Glomerular visceral epithelial cell (primary cell): ENCODE measurements around the gene CDKAL1.

Experiments
- DNase-seq: peaks from one replicate; pipeline ENCODE4 v3.0.0-alpha.2; 2016; ENCODE audit errors: extremely low spot score

Gene CDKAL1

DNA sequence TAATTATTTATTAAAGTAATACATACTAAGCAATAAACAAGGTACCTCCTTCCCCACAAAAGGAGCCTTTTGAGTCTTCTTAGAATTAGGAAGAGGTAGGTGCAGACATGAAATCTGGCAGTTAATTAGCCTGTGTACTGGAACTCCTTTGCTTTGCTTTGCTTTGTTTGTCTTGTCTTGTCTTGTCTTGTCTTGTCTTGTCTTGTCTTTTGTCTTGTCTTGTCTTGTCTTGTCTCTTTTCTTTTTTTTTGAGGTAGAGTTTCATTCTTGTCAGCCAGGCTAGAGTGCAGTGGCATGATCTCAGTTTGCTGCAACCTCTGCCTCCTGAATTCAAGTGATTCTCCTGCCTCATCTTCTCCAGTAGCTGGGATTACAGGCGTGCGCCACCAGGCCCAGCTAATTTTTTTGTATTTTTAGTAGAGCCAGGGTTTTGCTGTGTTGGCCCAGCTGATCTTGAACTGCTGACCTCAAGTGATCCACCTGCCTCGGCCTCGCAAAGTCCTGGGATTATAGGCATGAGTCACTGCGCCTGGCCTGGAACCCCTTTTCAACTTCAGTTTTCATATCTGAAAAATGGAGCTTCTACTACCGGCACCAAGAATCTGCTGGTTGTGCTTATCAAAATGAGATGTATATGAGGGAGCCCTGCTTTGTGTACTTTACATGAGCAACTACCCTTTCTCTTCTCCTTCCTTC lies 301.2 kb downstream of the CDKAL1 start:
- DNase-seq = no peak

DNA sequence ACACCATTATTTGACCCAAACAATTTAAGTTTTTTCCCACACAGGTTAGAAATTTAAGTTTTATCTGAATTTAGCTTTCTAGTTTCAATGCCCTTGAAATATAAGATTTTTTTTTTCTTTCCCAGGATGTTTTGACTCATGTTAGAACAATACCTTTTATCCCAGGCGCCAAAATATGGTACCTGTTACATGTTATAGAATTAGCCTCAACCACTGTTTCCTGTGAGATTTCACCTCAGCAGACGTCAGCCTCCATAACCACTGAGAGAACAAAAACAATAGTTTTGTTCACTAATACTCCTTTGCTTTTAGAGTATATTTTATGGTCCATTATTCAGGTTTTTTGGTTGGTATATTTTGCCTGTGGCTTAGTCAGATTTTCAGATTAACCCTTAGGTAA lies 302.9 kb downstream of the CDKAL1 start:
- no peak for DNase-seq

DNA sequence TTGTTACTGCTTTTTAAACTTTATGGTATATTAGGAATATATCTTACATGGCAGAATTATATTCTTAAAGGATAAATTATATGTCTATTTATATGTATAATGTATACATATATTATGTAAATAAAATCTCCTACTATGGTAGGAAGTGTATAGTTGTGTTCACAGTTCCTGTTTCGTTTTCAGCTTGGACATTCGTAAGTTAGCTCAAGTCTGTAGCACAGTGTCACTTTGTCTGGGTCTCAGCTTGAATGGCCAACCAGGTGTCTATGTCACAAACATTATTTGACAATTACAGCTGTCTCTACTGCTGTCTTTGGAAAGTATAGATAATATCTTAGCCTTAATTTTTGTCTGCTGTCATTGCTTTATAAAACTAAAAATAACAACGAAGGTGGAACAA lies 303.9 kb downstream of the CDKAL1 start:
- DNase-seq = no peak

DNA sequence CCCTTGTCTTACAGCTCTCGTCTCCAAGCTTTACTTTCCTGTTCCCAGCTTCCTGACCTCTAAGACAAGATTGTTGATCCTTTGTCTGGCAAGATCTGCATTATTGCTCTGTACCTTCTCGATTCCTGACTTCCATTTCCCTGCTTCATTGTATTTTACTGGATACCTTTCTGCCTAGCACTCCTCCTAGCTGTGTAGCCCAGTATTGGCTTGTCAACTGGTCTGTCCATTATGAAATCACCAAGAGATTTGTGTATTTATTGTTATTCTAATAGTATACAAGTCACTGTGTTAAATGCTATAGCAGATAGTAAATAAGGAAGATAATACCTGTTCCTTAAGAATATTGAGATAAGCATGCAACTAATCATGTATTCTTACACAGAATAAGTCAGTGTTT lies 305.4 kb downstream of the CDKAL1 start:
- DNase-seq = no peak

DNA sequence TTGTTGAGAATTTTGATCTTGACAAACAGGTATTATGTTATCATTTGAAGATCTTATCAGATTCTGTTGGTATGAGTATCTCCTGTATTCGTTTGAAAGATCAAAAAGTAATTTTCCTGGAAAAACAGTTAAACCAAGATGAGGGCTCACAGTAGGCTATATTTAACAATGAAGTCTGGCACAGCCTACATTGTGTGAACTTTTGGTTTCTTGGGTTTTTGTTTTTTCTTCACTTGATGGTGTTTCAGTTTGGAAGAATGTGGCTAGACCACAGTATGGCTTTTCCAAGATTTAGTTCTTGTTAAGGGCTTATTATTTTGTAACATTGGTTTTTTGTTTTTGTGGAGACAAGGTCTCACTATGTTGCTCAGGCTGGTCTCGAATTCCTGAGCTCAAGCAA lies 306.4 kb downstream of the CDKAL1 start:
- DNase-seq = no peak

DNA sequence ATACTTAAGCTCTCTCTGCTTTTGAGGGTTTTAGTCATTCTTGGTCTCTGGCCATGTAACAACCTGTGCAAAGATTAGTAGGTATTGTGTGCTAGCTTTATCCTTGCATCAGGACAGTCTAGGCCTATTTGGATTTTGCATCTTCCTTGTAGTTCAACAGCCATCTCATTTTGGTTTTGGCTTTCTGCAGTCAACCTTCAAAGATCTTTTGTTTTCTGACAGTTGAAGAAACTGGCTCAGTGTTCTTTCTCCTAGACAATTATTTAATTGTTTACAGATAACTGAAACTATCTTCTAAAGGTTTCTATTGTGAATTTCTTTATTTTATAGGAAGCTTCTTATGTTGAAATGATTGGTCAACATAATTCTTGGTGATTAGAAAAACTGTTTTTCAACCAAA lies 307.5 kb downstream of the CDKAL1 start:
- no peak for DNase-seq

DNA sequence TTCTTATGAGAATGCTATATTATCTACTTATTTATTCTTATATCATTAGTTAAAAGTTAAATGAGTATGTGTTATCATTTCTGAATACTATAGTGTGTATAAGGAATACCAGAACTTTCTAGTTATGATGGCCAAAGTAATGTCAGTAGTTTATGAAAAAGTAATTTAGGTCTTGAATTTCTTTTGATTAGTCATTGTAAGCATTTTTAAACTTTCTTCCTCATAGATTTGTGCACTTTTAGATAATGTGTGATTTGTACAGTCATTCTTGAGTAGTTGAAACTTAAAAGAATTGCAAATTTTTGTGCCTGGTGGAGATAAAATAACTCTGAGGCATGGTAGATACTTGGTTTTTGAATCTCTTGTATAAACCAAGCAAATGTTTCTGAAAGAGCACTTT lies 311.3 kb downstream of the CDKAL1 start:
- DNase-seq = no peak

DNA sequence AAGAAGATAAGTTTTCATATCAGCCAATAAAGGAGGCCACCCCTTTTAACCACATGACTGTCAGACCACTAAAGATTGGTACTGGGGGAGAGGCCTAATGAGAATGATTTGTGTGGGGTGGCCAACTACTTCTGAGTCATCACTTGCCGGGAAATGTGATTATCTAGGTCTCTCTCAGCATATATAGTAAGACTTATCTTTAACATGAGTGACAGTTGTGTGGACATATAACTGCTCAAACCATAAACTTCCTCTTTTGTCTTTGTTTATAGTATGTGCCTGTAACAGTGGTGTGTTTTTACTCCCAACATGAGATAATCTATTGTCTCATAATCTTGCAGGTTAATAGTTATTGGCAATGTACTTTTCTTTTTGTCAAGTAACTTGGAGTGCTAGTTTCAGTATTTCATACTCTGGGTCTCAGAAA lies 312.4 kb downstream of the CDKAL1 start:
- DNase-seq = peak; percentile 11

DNA sequence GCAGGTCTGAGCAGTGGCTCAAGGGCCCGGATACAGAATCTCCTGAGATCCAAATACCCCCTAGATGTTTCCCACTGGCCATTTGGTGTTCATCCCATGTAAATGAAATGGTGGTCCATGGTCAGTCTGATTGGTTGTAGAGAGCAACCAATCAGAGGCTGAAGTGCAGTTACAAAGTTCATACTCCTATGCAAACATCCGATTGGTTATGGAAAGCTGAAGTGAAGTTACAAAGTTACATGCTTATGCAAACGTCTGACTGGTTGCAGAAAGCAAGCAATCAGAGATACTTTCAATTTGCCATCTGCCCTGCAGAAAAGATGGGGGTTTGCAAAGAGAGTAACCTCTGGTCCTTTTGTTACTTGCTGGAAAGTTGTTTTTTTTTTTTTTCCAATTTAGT lies 313.6 kb downstream of the CDKAL1 start:
- no peak for DNase-seq

DNA sequence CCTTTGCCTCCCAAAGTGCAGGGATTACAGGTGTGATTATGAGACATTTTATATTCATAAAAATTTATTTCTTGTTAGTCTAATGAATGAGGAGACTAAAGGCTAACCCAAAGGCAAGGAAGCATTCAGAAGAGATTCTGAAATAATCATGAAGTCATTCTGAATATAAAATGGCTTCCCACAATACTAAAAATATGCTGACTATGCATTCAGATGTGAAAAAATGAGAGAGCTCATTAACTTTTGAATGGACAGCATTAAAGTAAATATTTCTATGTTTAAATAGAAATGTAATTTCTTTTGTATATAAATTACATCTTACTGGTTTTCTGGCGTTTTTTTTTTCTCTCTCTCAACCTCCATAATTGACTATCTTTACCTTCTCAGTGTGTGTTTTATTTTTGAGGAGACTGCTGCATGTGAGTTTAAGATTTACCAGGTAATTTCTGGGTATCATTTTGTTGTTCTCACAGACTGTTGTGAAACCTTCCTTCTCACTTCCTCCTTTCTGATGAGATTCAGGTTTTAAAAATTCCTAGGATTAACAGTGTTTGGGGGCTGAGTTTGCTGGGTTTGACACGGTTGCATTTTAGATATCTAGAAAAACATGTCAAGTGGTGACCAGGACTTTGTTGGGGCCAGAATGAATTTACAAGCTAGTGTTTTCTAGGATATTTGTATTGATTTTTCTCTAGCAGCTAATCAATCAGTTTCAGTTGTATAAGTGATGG lies 316.6 kb downstream of the CDKAL1 start:
- DNase-seq = no peak

DNA sequence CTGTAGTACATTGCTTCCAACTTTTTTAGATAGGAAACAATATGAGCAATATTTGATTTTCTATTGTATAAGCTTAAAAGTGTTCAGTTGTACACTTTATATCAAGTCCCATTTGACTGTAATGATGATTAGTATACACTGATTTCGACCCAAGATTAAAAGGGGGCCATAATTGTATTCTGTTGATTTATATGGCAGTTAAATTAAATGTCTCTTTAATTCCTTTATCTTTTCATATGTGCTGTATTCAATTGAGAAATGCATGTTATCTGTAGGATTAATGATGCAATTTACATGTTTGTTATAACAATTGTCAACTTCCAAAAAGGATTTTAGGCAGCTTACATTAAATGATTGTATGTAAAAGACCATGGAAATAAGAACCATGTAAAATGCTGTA lies 317.5 kb downstream of the CDKAL1 start:
- DNase-seq = no peak

DNA sequence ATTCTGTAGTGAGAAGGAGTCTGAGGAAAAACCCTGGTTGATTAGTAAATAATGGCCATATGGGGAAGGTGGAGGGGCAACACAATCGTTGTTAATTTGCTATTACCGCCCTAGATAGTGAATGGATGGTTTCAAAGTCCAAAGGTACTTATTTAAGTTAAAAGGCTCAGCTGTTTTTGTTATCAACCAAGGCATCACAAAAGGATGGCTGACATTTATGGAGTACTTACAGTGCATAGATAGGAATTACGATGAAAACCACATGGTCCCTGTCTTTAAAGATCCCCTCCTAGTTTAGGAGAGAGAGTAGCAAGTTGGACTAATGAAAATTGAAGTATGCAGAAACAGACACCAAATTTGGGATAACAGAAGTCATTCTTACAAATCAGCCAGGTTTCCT lies 319.6 kb downstream of the CDKAL1 start:
- no peak for DNase-seq

DNA sequence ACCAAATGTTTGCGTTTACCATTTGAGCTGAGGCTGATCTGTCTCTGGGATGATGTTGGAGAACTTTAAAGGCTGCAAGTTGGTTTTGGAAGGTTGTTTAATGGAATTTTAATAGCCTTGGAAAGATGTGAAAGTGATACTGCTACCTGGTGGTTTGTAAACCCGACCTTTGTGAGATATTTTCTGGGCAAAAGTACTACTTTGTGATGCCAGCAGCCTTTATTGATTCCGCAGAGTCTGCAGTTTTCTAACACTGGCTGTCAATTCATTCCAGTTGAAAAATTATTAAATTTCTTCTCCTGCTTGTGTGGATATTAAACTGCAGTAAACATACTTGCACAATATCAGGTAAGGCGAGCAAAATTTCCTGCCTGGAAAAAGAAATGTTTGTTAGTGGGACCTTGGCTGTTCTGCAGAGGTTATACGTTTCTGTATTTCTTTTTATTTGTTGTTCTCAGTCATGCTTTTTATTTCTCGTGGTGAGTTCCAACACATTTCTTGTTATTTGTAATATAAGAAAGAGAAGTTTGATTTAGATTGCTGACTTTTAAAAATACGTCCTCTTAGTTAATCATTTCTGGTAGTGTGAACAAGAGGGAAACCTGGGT lies 322.5 kb downstream of the CDKAL1 start:
- no peak for DNase-seq

DNA sequence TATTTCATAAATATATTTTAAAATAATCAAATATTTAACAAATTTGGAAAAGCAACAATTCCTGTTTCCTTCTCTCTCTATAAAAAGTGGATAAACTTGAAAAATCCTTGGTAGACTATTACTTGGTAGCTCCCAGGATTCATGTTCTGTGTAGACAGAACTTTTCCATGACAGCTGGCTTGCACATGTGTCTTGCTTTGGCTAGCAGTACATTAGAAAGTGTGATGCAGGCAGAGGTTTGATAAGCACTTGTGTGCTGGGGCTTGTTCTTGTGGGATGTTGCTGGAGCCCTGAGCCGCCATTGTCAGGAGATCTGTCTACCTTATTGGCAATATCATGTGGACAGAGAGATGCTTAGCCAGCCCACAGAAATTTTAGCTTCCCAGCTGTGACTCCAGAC lies 327.2 kb downstream of the CDKAL1 start:
- no peak for DNase-seq

DNA sequence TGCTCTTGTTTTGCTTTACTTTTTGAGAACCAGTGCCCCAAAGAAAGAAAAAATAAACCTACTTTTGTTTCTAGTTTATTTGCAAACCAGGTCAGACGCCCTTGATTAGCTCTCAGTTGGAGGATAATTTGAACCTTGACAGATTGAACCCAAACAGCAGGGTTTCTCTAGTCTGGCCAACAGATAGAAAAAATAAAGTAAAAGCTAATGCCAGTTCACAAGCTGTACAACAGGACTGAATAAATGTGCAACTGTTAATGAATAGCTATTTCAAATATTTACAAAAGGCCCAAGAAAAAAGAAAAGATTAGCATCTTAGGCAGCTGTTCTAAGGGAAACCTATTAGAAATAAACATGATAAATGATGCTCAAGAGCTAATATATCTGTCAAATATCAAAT lies 331.8 kb downstream of the CDKAL1 start:
- DNase-seq = no peak

DNA sequence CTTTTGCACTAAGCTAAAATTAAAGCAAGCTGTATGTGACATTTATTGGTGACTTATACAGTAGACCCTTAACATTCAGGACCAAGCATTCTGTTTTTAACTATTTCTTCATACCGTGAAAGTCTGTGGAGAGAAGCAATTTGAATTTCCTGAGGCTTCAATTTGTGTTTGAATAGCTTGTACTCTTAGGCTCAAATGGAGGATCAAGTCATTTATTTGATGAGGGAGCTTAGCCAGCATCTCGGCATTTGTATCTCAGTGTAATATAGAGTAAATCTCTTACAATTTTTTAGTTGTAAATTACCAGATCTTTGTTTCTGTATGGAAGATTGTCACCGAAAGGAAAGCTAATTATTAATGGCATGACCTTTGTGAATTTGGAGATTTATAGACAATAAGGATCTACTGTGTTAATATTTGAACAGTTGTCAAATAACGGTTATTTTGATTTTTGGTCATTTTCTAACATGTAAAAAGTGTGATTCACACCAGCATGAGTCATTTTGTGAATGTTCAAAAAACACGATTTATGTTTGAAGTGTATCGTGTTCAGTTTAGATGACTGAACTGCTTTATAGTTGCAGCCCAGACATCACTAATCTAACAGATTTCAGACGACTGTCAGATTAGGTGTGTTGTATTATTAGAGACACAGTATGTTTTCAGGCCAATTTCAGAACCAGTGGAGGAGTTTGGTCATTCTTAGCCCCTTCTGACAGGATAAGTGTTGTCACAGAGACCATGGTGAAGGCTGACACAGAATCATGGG lies 332.9 kb downstream of the CDKAL1 start:
- no peak for DNase-seq

DNA sequence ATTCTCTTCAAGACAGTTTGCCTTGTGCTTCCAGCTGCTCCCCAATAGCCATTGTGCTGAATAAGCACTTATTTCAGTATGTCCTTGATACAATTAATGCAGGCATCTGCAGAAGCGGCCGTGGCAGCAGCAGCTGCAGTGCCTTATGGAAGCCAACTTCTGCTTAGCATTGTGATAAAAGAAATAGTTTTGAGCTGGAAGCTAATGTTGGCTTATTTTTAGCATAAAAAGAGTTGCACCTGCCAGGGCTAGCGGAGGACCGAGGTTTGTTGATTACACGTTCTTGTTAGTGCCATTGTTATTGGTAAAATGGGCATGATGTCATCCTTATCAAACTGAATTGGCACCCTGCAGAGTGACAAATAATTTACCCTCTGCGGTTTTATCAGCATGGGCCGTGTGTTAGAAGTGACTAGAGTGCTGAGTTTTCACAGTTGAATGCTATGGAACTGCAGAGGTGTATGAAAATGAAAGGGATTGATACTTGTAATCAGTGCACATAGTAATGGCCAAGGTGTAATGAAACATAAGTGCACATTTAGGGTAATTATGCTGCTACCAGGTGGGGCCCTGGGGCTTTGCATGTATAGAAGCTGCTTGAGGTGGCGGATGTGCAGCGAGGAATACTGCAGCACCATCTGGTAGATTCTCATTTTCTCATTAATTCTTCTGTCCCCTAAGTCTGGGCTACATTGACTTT lies 334.3 kb downstream of the CDKAL1 start:
- DNase-seq = no peak

DNA sequence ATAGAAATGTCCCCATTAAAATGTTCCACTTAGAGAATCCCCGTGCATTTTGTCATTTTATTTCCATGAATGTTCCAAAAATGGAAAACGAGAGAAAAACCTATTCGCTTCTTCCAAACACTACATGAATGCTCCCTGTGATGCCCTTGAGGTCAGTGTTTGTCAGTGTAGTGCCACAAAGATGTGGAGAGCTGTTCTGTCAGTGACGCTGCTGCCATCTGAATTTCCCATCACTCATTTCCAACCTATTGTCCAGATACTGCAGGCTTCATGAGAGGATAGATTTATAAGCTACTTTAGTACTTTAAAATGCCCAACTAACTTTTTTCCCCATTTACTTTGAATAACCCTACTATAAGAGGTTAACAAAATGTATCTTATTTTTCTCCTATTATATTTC lies 335.8 kb downstream of the CDKAL1 start:
- DNase-seq = no peak

DNA sequence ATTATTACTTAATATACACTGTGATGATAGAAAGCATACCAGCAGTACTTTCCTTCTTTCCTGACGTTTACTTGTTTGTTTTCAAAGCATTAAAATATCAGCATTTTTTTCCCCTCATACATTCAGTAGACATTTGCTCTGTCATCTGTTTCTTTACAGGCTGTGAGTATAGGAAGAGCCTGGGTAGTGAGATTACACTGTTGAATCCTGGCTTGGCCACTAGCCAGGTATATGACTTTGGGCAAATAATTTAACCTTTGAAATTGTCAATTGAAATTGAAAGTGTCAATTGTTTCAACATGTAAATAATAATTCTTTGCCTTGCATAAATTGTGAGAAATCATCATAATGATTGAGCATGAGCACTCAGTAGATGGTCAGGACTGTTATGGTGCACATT lies 336.2 kb downstream of the CDKAL1 start:
- no peak for DNase-seq

DNA sequence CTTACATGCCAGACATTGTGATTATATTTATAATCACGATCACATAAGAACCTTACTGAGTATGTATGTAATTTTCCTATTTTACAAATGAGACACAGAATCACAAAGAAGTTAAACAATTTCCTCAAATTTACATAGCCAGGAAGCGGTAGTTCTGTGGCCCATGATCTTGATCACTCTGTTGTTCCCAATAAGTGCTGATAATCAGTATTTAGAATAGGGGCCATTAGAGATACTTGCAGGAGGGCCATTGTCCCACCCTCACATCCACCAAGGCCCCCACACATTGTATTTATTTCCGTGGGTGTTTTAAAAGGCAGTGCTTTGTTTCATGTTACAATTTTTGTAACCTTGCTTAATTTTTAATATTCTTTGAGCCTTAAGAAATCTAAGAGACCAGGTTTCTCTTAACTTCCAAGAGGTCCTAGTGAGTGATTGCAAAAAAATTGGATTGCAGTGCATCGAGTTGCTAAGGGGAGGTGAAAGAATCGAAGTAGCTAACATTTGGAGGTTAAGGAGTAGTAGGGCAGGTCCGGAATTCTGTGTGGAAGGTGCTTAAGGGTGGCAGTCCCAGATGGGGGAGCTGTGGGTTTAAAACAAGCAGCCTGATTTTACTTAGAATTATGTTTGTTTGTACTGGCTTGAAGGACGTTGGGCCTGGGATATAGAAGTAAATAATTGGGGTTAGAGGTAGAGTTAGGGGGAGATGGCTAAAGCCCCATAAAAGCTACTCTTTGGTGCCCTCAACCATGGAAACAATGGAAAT lies 339.4 kb downstream of the CDKAL1 start:
- no peak for DNase-seq

DNA sequence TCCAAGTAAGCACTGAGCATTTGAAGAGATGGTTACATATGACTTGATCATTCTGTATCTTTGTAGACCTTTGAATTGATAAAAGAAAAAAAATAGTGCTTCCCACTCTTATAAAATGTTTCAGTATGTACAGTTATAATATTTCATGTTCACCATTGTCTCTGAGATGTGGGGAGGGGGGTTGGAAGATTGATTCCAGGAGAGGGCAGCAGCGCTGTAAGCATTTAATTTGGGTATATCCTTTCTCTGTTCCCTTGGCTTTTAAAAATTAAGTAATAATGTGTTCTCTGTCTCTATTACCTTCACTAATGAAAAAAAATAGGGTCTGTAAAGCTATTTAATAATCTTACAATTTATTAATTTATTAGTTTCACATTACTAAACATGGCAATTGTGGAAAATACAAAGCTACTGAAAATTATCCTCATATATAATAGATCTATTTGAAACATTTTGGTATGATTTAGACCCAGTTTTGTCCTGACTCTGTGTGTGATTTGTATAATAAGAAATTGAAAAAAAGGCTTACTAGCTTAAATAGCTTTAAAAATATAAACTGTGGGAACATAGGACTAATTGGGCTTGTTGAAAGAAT lies 341.2 kb downstream of the CDKAL1 start:
- DNase-seq = peak; percentile 48
